ENCODE data around the gene OR8B3.

The OR8B3 gene

GRCh38 chr11:124441519-124441918 lies 42.7 kb upstream of the OR8B3 start:
- Histone ChIP-seq H3K9me3 (no peaks in the 10 kb centered on the region), H3K27ac (no peak overlapping the region), H3K4me3 (ENCODE audit: low read depth in 1 of 2, low read length in 1 of 2) (no peak overlapping the region)

GRCh38 chr11:124441081-124441480 lies 42.3 kb upstream of the OR8B3 start:
- no peak overlapping the region for H3K27ac ChIP-seq
- H3K4me3 ChIP-seq (ENCODE audit: low read depth in 1 of 2, low read length in 1 of 2), result no peak overlapping the region
- no peak for TF ChIP-seq CTCF (IDR thresholded peaks at IDR 0.05)
- no peaks in the 10 kb centered on the region for H3K27me3 ChIP-seq
- H3K36me3 ChIP-seq, result no peaks in the 10 kb centered on the region
- no peaks in the 10 kb centered on the region for H3K9me3 ChIP-seq
- no peaks in the 10 kb centered on the region for H3K4me1 ChIP-seq (ENCODE audit: control insufficient read depth in 1 of 2, insufficient read depth in 1 of 2, low read depth in 1 of 2, low read length in 1 of 2)

More at GRCh38 chr11:124441519-124441918, 42.7 kb upstream of the OR8B3 start:
- Histone ChIP-seq H3K36me3 (no peaks in the 10 kb centered on the region), H3K4me1 (ENCODE audit: control insufficient read depth in 1 of 2, insufficient read depth in 1 of 2, low read depth in 1 of 2, low read length in 1 of 2) (no peaks in the 10 kb centered on the region), H3K27me3 (no peaks in the 10 kb centered on the region)
- TF ChIP-seq CTCF (IDR thresholded peaks at IDR 0.05), result no peak

- Histone ChIP-seq H3K9me3 (no peaks in the 10 kb centered on the region), H3K27me3 (no peaks in the 10 kb centered on the region), H3K4me3 (ENCODE audit: low read depth in 1 of 2, low read length in 1 of 2) (no peak overlapping the region), H3K36me3 (no peaks in the 10 kb centered on the region), H3K27ac (no peak overlapping the region), H3K4me1 (ENCODE audit: control insufficient read depth in 1 of 2, insufficient read depth in 1 of 2, low read depth in 1 of 2, low read length in 1 of 2) (no peaks in the 10 kb centered on the region)
- TF ChIP-seq CTCF (IDR thresholded peaks at IDR 0.05), result no peak
Observed at GRCh38 chr11:124440608-124441007, 41.8 kb upstream of the OR8B3 start.

GRCh38 chr11:124434699-124435098 lies 35.9 kb upstream of the OR8B3 start:
- no peak for TF ChIP-seq CTCF (IDR thresholded peaks at IDR 0.05)

GRCh38 chr11:124429599-124429998 lies 30.8 kb upstream of the OR8B3 start:
- TF ChIP-seq CTCF (IDR thresholded peaks at IDR 0.05), result no peak
- H3K27ac ChIP-seq, result no peak overlapping the region
- H3K36me3 ChIP-seq, result no peaks in the 10 kb centered on the region
- no peaks in the 10 kb centered on the region for H3K9me3 ChIP-seq
- no peaks in the 10 kb centered on the region for H3K4me1 ChIP-seq (ENCODE audit: control insufficient read depth in 1 of 2, insufficient read depth in 1 of 2, low read depth in 1 of 2, low read length in 1 of 2)
- H3K27me3 ChIP-seq, result no peaks in the 10 kb centered on the region
- no peak overlapping the region for H3K4me3 ChIP-seq (ENCODE audit: low read depth in 1 of 2, low read length in 1 of 2)

More at GRCh38 chr11:124434699-124435098, 35.9 kb upstream of the OR8B3 start:
- Histone ChIP-seq H3K4me1 (ENCODE audit: control insufficient read depth in 1 of 2, insufficient read depth in 1 of 2, low read depth in 1 of 2, low read length in 1 of 2) (no peaks in the 10 kb centered on the region), H3K9me3 (no peaks in the 10 kb centered on the region), H3K27me3 (no peaks in the 10 kb centered on the region), H3K4me3 (ENCODE audit: low read depth in 1 of 2, low read length in 1 of 2) (no peak overlapping the region), H3K27ac (no peak overlapping the region), H3K36me3 (no peaks in the 10 kb centered on the region)

GRCh38 chr11:124424384-124424921 lies 25.6 kb upstream of the OR8B3 start, which contains the start of gene OR8B4:
Gene OR8B4 (minus strand): TSS chr11:124424871. CDS start chr11:124424871, 0 bp downstream.
- Histone ChIP-seq H3K4me1 (ENCODE audit: control insufficient read depth in 1 of 2, insufficient read depth in 1 of 2, low read depth in 1 of 2, low read length in 1 of 2) (no peaks in the 10 kb centered on the region), H3K27me3 (peaks cover 16% of the 10 kb centered on the region), H3K4me3 (ENCODE audit: low read depth in 1 of 2, low read length in 1 of 2) (no peak within 1 kb of the TSS), H3K9me3 (no peaks in the 10 kb centered on the region), H3K27ac (no peak within 1 kb of the TSS), H3K36me3 (no peaks in the 10 kb centered on the region)
- no peak for TF ChIP-seq CTCF (IDR thresholded peaks at IDR 0.05)

All from neutrophil (primary cell).